ENCODE data around the gene PLCE1.

- TF ChIP-seq EZH2 (IDR thresholded peaks at IDR 0.05; ENCODE audit: low read length) (no peak), CTCF (optimal IDR thresholded peaks at IDR 0.05 in 1 of 3, IDR thresholded peaks at IDR 0.05 in 1 of 3, conservative IDR thresholded peaks at IDR 0.05 in 1 of 3; ENCODE audit: extremely low read depth in 1 of 3, insufficient read depth in 2 of 3, low read length in 3 of 3) (no peak)
Observed at GRCh38 chr10:93973748-93974445, 19.8 kb upstream of the PLCE1 start.
